Upper lobe of right lung (tissue), 1 donor: ENCODE results near the gene PTGDR2. TPM values are rescaled to one million over a fixed set of nuclear protein-coding genes. Genes with fewer than 3 reads are reported as not detected.

Source experiments
- ATAC-seq: fragments of 200-7000 bp; cut with Tn5 transposase; one replicate; pipeline ENCODE4 v1.9.1; 2020; ENCODE audit warnings: mild to moderate bottlenecking, moderate library complexity
- DNase-seq: peaks from one replicate; pipeline ENCODE4 v3.0.0-alpha.2; 2020
- H3K27ac ChIP-seq: fragments of 200-600 bp; one replicate; pipeline ENCODE4 v1.8.0; 2022
- H3K27me3 ChIP-seq: fragments of 200-600 bp; one replicate; pipeline ENCODE4 v1.8.0; 2022; ENCODE audit warnings: mild to moderate bottlenecking
- H3K36me3 ChIP-seq: fragments of 200-600 bp; one replicate; pipeline ENCODE4 v1.8.0; 2022
- H3K4me1 ChIP-seq: fragments of 200-600 bp; one replicate; pipeline ENCODE4 v1.8.0; 2022
- H3K4me3 ChIP-seq: fragments of 200-600 bp; one replicate; pipeline ENCODE4 v1.8.0; 2022; ENCODE audit warnings: mild to moderate bottlenecking
- H3K9me3 ChIP-seq: fragments of 200-600 bp; one replicate; pipeline ENCODE4 v1.8.0; 2022
- CTCF ChIP-seq: fragments of 200-600 bp; IDR thresholded peaks from one replicate; pipeline ENCODE4 v1.8.0; 2022; ENCODE audit warnings: antibody characterized with exemption
- intact Hi-C: fragments of 100-400 bp; cut with DNase I; formaldehyde crosslinking; loops from one replicate; pipeline ENCODE4 v1.11.0; 2022
- total RNA-seq: library from RNA; stranded (reverse); fragmentation: NEBNext Ultra II Directional; extraction: Animal tissue kit (Norgen Biotek cat#: 25700); gene quantifications from one replicate; pipeline ENCODE4 v1.2.1, GENCODE V29; 2021
- donor health status: DM: no; HTN: yes; CAD: no; lungs with severe emphysema.

PTGDR2 gene
- total RNA-seq, 1 donor from 2014 or later = 1.8 TPM

GRCh38 chr11:60899046-60899936 lies 43.5 kb upstream of the PTGDR2 start:
- Histone ChIP-seq H3K4me3 (no peak overlapping the region), H3K27me3 (no peaks in the 10 kb centered on the region), H3K9me3 (no peaks in the 10 kb centered on the region), H3K27ac (no peak overlapping the region), H3K36me3 (peaks cover 92% of the 10 kb centered on the region), H3K4me1 (peaks cover 6% of the 10 kb centered on the region)
- DNase-seq (no peak), ATAC-seq (peak; percentile 88)
- TF ChIP-seq CTCF = peak; percentile 93
- intact Hi-C loops = loop anchor here (5.0 kb wide), 1 partner anchor 67 kb away; no protein-coding TSS in a partner anchor

- peaks cover 98% of the 10 kb centered on the region for H3K36me3 ChIP-seq
- H3K4me3 ChIP-seq = no peak overlapping the region
- intact Hi-C loops = loop anchor here (5.0 kb wide), 1 partner anchor 65 kb away; no protein-coding TSS in a partner anchor
- H3K27me3 ChIP-seq = no peaks in the 10 kb centered on the region
- no peaks in the 10 kb centered on the region for H3K9me3 ChIP-seq
- no peak for DNase-seq
- TF ChIP-seq CTCF = no peak
- no peak for ATAC-seq
- no peak overlapping the region for H3K27ac ChIP-seq
- no peaks in the 10 kb centered on the region for H3K4me1 ChIP-seq
These were observed 41.7 kb upstream of the PTGDR2 start for GRCh38 chr11:60897496-60897895.

- TF ChIP-seq CTCF = no peak
- Histone ChIP-seq H3K27ac (no peak overlapping the region), H3K9me3 (no peaks in the 10 kb centered on the region), H3K4me3 (no peak overlapping the region), H3K27me3 (no peaks in the 10 kb centered on the region), H3K36me3 (peaks cover 82% of the 10 kb centered on the region), H3K4me1 (peaks cover under 1% of the 10 kb centered on the region)
- DNase-seq (no peak), ATAC-seq (peak; percentile 41)
- intact Hi-C loops = loop anchor here (5.0 kb wide), 1 partner anchor 63 kb away; no protein-coding TSS in a partner anchor
These were observed 39.9 kb upstream of the PTGDR2 start for GRCh38 chr11:60895687-60896086.

GRCh38 chr11:60891103-60891741 lies 35.5 kb upstream of the PTGDR2 start:
- ATAC-seq (peak; percentile 8), DNase-seq (no peak)
- Histone ChIP-seq H3K4me3 (no peak overlapping the region), H3K4me1 (peaks cover 6% of the 10 kb centered on the region), H3K27ac (no peak overlapping the region), H3K36me3 (peaks cover 42% of the 10 kb centered on the region), H3K9me3 (no peaks in the 10 kb centered on the region), H3K27me3 (no peaks in the 10 kb centered on the region)
- intact Hi-C loops = no loop called here
- TF ChIP-seq CTCF = no peak

- TF ChIP-seq CTCF = no peak
- ATAC-seq (peak; percentile 47), DNase-seq (no peak)
- H3K27me3 ChIP-seq = no peaks in the 10 kb centered on the region
- intact Hi-C loops = no loop called here
- H3K9me3 ChIP-seq = no peaks in the 10 kb centered on the region
- no peak overlapping the region for H3K27ac ChIP-seq
- peaks cover 37% of the 10 kb centered on the region for H3K36me3 ChIP-seq
- peaks cover 6% of the 10 kb centered on the region for H3K4me1 ChIP-seq
- no peak overlapping the region for H3K4me3 ChIP-seq
These were observed 34.9 kb upstream of the PTGDR2 start for GRCh38 chr11:60890696-60891095.
